SU-DHL-6 (cell line): ENCODE measurements around the gene KRTAP5-8.
A peak's percentile ranks its signal among the peaks of the same experiment; 100 is the strongest.
"Not testable (repeated sequence)": the region's sequence is repeated elsewhere in the genome, so short reads cannot be mapped to it uniquely, and the experiment has no call there.

Experiments used
- H2AFZ ChIP-seq: fragments of 200-600 bp; sonication (generic); 2 replicates; pipeline ENCODE4 v1.6.1; 2014; ENCODE audit warnings: low read depth, mild to moderate bottlenecking, moderate library complexity, mixed read lengths, antibody characterized with exemption, low read length; ENCODE audit not compliant: severe bottlenecking
- H3F3A ChIP-seq: fragments of 200-600 bp; shearing (Covaris generic); 2 replicates; pipeline ENCODE4 v1.6.0; 2016; ENCODE audit warnings: antibody characterized with exemption, mild to moderate bottlenecking; ENCODE audit not compliant: insufficient read depth
- H3K27ac ChIP-seq: fragments of 200-600 bp; sonication (generic); 2 replicates; pipeline ENCODE4 v1.5.1; 2016; ENCODE audit warnings: low read depth, mild to moderate bottlenecking, low read length, moderate library complexity, mixed read lengths
- H3K27me3 ChIP-seq: fragments of 200-600 bp; sonication (generic), shearing (Covaris generic); 2 replicates; pipeline ENCODE4 v1.6.0; 2014; ENCODE audit warnings: mild to moderate bottlenecking, low read length
- H3K36me3 ChIP-seq: fragments of 200-600 bp; sonication (generic); 2 replicates; pipeline ENCODE4 v1.6.1; 2014; ENCODE audit warnings: mild to moderate bottlenecking, low read length, mixed read lengths
- H3K4me2 ChIP-seq: fragments of 300-600, 200-600 bp; shearing (Covaris generic), sonication (generic); 2 replicates; pipeline ENCODE4 v1.6.0; 2014; ENCODE audit warnings: low read length, low read depth, mild to moderate bottlenecking; ENCODE audit not compliant: poor library complexity, severe bottlenecking
- H3K4me3 ChIP-seq: fragments of 200-600 bp; sonication (generic); 2 replicates; pipeline ENCODE4 v1.5.1; 2014; ENCODE audit warnings: antibody characterized with exemption, low read length, mild to moderate bottlenecking, mixed read lengths; ENCODE audit not compliant: insufficient read depth, poor library complexity, severe bottlenecking
- H3K79me2 ChIP-seq: fragments of 200-600 bp; sonication (generic); 2 replicates; pipeline ENCODE4 v1.6.1; 2014; ENCODE audit warnings: mild to moderate bottlenecking, low read length, moderate library complexity; ENCODE audit not compliant: insufficient read depth
- H3K9ac ChIP-seq: fragments of 200-600 bp; sonication (generic); 2 replicates; pipeline ENCODE4 v1.7.0; 2014; ENCODE audit warnings: mild to moderate bottlenecking, low read length
- H3K9me2 ChIP-seq: fragments of 200-600 bp; sonication (generic); replicated peaks from 2 replicates; pipeline ENCODE4 v1.6.1; 2014; ENCODE audit warnings: low read length; ENCODE audit not compliant: insufficient read depth
- H3K9me3 ChIP-seq: fragments of 200-600 bp; sonication (generic); 2 replicates; pipeline ENCODE4 v1.6.1; 2014; ENCODE audit warnings: low read length, mixed read lengths; ENCODE audit not compliant: insufficient read depth
- H4K20me1 ChIP-seq: fragments of 200-600 bp; sonication (generic); 2 replicates; pipeline ENCODE4 v1.6.1; 2014; ENCODE audit warnings: low read depth, mild to moderate bottlenecking, antibody characterized with exemption, low read length, moderate library complexity, mixed read lengths
- CTCF ChIP-seq: fragments of 200-600 bp; sonication (generic); IDR thresholded peaks from one replicate; pipeline ENCODE4 v1.5.1; 2017; ENCODE audit warnings: antibody characterized with exemption, mild to moderate bottlenecking, low read length, moderate library complexity; ENCODE audit not compliant: insufficient read depth, poor library complexity, severe bottlenecking
- EZH2phosphoT487 ChIP-seq: fragments of 200-600 bp; sonication (generic), shearing (Covaris generic); conservative IDR thresholded peaks from 2 replicates; pipeline ENCODE4 v1.6.1; 2018; ENCODE audit warnings: mild to moderate bottlenecking, antibody characterized with exemption, low read length, moderate library complexity, mixed read lengths

The KRTAP5-8 gene

GRCh38 chr11:71580057-71581003, 42.5 kb downstream of the KRTAP5-8 start:
- Histone ChIP-seq H2AFZ (no peak overlapping the region), H3K79me2 (no peaks in the 10 kb centered on the region), H3K27me3 (no peaks in the 10 kb centered on the region), H3K4me3 (no peak overlapping the region), H3K4me2 (no peak overlapping the region), H3K9ac (no peak overlapping the region), H3K9me2 (no peaks in the 10 kb centered on the region), H3K9me3 (no peaks in the 10 kb centered on the region), H4K20me1 (no peaks in the 10 kb centered on the region), H3F3A (no peaks in the 10 kb centered on the region), H3K27ac (no peak overlapping the region), H3K36me3 (no peaks in the 10 kb centered on the region)
- TF ChIP-seq CTCF: peak; percentile 51
- no peak for TF ChIP-seq EZH2phosphoT487

- Histone ChIP-seq H3K4me2 (no peak overlapping the region), H2AFZ (no peak overlapping the region), H3K27ac (no peak overlapping the region), H3K36me3 (no peaks in the 10 kb centered on the region), H3K27me3 (no peaks in the 10 kb centered on the region), H3K9me2 (no peaks in the 10 kb centered on the region), H4K20me1 (no peaks in the 10 kb centered on the region), H3K79me2 (no peaks in the 10 kb centered on the region), H3K4me3 (no peak overlapping the region), H3F3A (no peaks in the 10 kb centered on the region), H3K9ac (no peak overlapping the region), H3K9me3 (no peaks in the 10 kb centered on the region)
- TF ChIP-seq EZH2phosphoT487 (no peak), CTCF (no peak)
These were observed 44.0 kb downstream of the KRTAP5-8 start for GRCh38 chr11:71581826-71582225.

GRCh38 chr11:71582309-71582895, 44.6 kb downstream of the KRTAP5-8 start, which contains the start of gene KRTAP5-11:
TSS of gene KRTAP5-11 (minus strand) at chr11:71582875. CDS start at chr11:71582837, 38 bp downstream.
- H3K9me3 ChIP-seq: no peaks in the 10 kb centered on the region
- H3K9me2 ChIP-seq: no peaks in the 10 kb centered on the region
- H3K27me3 ChIP-seq: no peaks in the 10 kb centered on the region
- H3K27ac ChIP-seq: no peak within 1 kb of the TSS
- H3K79me2 ChIP-seq: no peaks in the 10 kb centered on the region
- H3K36me3 ChIP-seq: no peaks in the 10 kb centered on the region
- no peak within 1 kb of the TSS for H3K4me2 ChIP-seq
- no peaks in the 10 kb centered on the region for H4K20me1 ChIP-seq
- no peak within 1 kb of the TSS for H2AFZ ChIP-seq
- no peaks in the 10 kb centered on the region for H3F3A ChIP-seq
- no peak within 1 kb of the TSS for H3K9ac ChIP-seq
- H3K4me3 ChIP-seq: no peak within 1 kb of the TSS
- TF ChIP-seq CTCF (no peak), EZH2phosphoT487 (no peak)

GRCh38 chr11:71582969-71583368, 45.1 kb downstream of the KRTAP5-8 start:
- H3K9ac ChIP-seq, H3K4me2 ChIP-seq, H4K20me1 ChIP-seq, H3K4me3 ChIP-seq, H3K27ac ChIP-seq, H3K9me3 ChIP-seq, H3K9me2 ChIP-seq, H3F3A ChIP-seq, H2AFZ ChIP-seq, H3K36me3 ChIP-seq, H3K27me3 ChIP-seq, H3K79me2 ChIP-seq: not testable (repeated sequence)

GRCh38 chr11:71585673-71586072, 47.8 kb downstream of the KRTAP5-8 start:
- not testable (repeated sequence) for H3K9me3 ChIP-seq, H4K20me1 ChIP-seq, H3K27me3 ChIP-seq, H3K36me3 ChIP-seq, H2AFZ ChIP-seq, H3K9ac ChIP-seq, H3K4me3 ChIP-seq, H3K4me2 ChIP-seq, H3K9me2 ChIP-seq, H3K79me2 ChIP-seq, H3K27ac ChIP-seq, H3F3A ChIP-seq
